Skin of body (tissue), 2 donors: ENCODE results near the gene TCP11X1. TPM values are rescaled to one million over a fixed set of nuclear protein-coding genes. Genes with fewer than 3 reads are reported as not detected.
"Not testable (repeated sequence)": the region's sequence is repeated elsewhere in the genome, so short reads cannot be mapped to it uniquely, and the experiment has no call there.

Experiments
- DNase-seq: peaks from one replicate; lab custom pipeline; 2025; lab: John Stamatoyannopoulos, UW
- total RNA-seq: library from RNA; depleted of rRNA; stranded (reverse); fragments of >200 nt; gene quantifications from one replicate; pipeline ENCODE4 v1.2.3, GENCODE V29; 2014

TCP11X1 gene
- not detected for total RNA-seq

DNA sequence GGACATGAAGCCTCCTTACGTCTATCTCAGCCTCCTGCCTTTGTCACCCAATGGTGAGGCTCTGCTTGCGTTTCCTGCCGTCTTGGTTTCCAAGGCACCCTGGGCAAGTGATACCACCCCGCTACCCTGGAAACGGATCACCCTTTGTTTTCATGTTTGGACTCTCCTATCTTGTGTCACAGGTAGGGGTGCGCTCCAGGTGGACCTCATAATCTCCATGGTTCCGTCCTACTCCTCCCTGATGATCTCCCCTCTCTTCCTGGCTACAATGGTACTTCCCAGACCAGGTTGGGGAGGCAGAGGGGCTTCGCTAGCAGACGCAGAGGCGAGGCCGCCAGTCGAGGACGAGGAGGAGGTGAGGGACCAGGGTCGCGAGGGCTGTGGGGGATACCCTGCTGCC is at the start of gene TCP11X1:
Gene TCP11X1, plus strand, starts transcription at position 316 of the 400 bp plus-strand sequence.
- DNase-seq, result not testable (repeated sequence)

DNA sequence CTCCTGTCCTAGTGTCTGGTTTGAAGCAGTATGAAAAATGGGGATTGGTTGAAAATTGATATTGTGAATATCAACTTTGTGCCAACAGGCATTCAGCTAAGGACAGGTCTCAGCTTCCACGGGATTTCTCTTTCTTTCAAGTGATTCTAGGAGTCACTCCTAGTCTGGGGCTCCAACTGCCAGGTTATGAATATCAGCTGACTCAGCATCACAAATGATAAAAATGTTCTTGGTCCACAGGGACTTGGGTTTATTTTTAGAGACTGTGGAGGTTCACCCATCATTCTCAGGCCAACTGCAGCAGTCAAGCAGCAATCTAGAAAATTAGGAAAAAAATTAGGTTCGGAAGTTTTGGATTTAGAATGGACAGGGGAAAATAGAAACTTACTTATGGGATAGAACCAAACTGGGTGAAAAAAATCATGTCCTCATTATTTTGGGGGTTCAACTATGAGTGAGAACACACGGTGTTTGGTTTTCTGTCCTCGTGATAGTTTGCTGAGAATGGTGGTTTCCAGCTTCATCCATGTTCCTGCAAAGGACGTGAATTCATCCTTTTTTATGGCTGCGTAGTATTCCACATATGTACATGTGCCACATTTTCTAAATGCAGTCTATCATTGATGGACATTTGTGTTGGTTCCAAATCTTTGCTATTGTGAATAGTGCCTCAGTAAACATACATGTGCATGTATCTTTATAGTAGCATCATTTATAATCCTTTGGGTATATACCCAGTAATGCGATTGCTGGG is 29.0 kb upstream of the TCP11X1 start:
- no peak for DNase-seq

DNA sequence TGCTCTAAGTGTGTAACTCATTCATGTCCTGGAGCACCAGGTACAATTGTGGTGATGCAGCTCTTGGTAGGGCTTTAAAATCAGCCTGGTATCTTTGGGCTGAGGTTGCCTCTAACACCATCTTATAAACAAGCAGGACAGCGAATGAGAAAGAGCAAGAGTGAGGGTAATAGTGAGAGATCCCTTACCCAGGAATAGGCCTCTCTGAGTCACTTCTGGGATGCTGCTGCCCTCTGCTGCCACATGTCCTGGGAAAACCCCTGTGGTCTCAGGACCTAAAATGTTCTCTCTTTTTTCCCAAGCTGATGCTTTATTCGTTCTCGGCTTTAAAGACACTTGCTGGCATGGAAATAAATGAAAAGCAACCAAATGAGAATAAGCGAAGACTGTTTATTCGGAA is 7.2 kb upstream of the TCP11X1 start:
- not testable (repeated sequence) for DNase-seq

DNA sequence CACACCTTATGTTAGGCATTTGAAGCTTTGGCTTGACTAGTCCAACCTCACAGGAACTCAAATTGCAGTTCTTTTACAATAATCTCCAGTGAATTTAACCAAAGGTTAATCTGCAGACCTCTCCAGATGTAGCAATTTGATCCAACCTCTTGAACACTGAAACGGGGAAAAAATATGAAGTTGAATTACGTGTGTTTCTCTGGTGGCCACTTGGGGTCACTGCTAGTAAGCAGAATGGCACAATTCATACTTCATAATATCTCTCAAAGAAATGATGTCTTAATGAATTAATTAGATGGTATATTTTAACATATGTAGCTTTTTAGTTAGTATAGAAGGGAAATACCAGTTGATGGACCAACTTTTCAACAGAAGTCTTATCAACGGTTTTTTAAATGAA is 1.4 kb downstream of the TCP11X1 start:
- not testable (repeated sequence) for DNase-seq

DNA sequence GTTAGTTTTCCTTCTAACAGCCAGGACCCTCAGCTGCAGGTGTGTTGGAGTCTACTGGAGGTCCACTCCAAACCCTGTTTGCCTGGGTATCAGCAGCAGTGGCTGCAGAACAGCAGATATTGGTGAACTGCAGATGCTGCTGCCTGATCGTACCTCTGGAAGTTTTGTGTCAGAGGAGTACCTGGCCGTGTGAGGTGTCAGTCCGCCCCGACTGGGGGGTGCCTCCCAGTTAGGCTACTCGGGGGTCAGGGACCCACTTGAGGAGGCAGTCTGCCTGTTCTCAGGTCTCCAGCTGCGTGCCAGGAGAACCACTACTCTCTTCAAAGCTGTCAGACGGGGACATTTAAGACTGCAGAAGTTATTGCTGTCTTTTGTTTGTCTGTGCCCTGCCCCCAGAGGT is 20.6 kb downstream of the TCP11X1 start:
- DNase-seq, result not testable (repeated sequence)

DNA sequence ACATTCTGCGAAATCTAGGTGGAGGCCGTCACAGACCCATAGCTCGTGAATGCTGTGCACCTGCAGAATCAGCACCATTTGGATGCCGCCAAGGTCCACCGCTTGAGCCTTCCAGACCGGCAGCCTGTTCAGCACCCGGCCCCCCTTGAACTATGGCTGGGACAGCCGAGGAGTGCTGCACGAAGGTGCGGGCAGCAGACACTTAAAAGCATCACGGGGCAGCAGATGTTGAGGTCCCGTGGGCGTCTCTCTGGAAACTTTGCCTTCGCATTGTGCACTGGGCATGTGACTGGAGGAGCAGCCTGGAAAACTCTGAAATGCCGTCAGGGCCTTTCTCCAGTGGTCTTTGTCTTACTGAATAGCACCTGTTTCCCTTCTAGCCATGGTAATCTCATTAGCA is 25.2 kb downstream of the TCP11X1 start:
- not testable (repeated sequence) for DNase-seq

DNA sequence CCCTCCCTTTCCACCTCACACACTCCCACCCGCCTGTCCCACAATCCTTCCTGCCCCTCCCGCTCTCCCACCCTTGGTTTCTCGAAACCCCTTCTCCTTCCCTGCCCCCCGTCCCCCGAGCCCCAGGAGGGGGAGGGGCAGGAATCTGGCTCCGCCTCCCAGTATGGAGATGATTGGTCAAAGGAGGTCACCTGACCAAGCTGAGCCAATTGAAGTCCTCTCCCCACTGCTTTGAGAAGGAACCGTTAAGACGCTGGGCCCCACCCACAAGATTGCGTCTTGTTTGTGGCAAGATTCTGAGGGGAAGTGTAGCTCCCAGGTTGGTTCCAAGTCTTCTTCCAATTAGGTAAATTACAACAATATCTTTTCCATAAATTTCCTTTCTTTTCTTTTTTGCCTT is 31.8 kb downstream of the TCP11X1 start, which contains the start of gene NXF2:
Gene NXF2, plus strand, starts transcription at position 275 of the 400 bp plus-strand sequence. CDS start 59,912 bp downstream, outside the sequence.
- DNase-seq, result not testable (repeated sequence)

DNA sequence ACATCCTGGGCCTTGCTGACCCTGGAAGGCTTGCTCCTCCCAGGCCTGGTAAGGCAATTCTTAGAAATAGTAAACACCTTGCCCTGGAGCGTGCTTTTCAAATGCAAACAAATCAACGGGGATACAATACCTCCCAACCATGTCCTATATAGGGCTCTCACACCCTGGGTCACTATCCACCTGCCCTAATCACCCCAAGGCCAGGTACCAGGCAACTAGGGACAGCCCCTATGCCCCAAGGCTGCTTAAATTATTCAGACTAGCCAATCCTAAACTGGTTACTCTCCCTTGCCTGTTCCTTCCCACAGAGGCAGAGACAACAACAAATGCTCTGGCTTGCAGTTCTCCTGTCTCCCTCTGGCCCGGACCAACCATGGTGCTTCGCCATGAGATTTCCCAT is 57.1 kb downstream of the TCP11X1 start:
- DNase-seq, result not testable (repeated sequence)

Other genes with a start within 250 kb of the TCP11X1 start
- 0.39 TPM for gene TCEAL2, start 89.6 kb upstream of the TCP11X1 start, total RNA-seq
- not detected for gene TCEAL6, start 72.8 kb upstream of the TCP11X1 start, total RNA-seq
- gene BEX5, start 59.3 kb upstream of the TCP11X1 start, total RNA-seq, result 1.9 TPM
- not detected for gene NXF2, start 31.9 kb downstream of the TCP11X1 start, total RNA-seq
- not detected for gene NXF2B, start 224.7 kb downstream of the TCP11X1 start, total RNA-seq